Measurements from ENCODE around the gene LZTFL1. TPM values are rescaled to one million over a fixed set of nuclear protein-coding genes. Genes with fewer than 3 reads are reported as not detected.

Gene LZTFL1
- total and polyA plus RNA-seq, 2 donors (not counting 3 experiments of a cell fraction or from before 2014, with no cell fraction given), result 18.2 to 26.1 TPM

- Histone ChIP-seq H3K27me3 (ENCODE audit: control insufficient read depth in 2 of 2, insufficient read depth in 2 of 2, low read length in 2 of 2) (peaks cover 5 to 8% of the 10 kb centered on the region in 2 experiments), H3K9ac (replicated peaks; ENCODE audit: extremely low read depth, insufficient read depth, low read length) (no peak overlapping the region), H4K20me1 (replicated peaks; ENCODE audit: control insufficient read depth, extremely low read depth, insufficient read depth, low read length) (no peaks in the 10 kb centered on the region), H3K4me2 (ENCODE audit: insufficient read depth, low read length) (no peak overlapping the region), H3K4me1 (ENCODE audit: control insufficient read depth, extremely low read depth, insufficient read depth, low read length) (no peaks in the 10 kb centered on the region), H3K4me3 (replicated peaks in 1 of 3; ENCODE audit: insufficient read depth in 1 of 3, low read depth in 1 of 3, low read length in 3 of 3) (no peak overlapping the region), H3K9me1 (replicated peaks; ENCODE audit: control insufficient read depth, extremely low read depth, insufficient read depth, low read length) (no peaks in the 10 kb centered on the region), H2AFZ (ENCODE audit: low read depth, low read length) (no peak overlapping the region), H3K27ac (ENCODE audit: insufficient read depth, low read depth, low read length) (no peak overlapping the region), H3K36me3 (ENCODE audit: control insufficient read depth in 2 of 2, extremely low read depth in 1 of 2, insufficient read depth in 2 of 2, low read length in 2 of 2) (no peaks in the 10 kb centered on the region), H3K9me3 (replicated peaks; ENCODE audit: control insufficient read depth, insufficient read depth, low read length) (no peaks in the 10 kb centered on the region), H3K79me2 (ENCODE audit: control insufficient read depth, insufficient read depth, low read length) (no peaks in the 10 kb centered on the region)
- TF ChIP-seq FOS (IDR thresholded peaks at IDR 0.05; ENCODE audit: borderline replicate concordance, insufficient read depth, low read length) (no peak), MYC (IDR thresholded peaks at IDR 0.05; ENCODE audit: low read depth, low read length) (no peak), POLR2AphosphoS5 (IDR thresholded peaks at IDR 0.05; ENCODE audit: insufficient read depth, low read depth, low read length) (no peak), CTCF (IDR thresholded peaks at IDR 0.05; ENCODE audit: extremely low read depth in 1 of 2, insufficient read depth in 1 of 2, low read depth in 1 of 2, low read length in 2 of 2) (no peak), POLR2A (IDR thresholded peaks at IDR 0.05; ENCODE audit: low read depth, low read length) (no peak), MAX (IDR thresholded peaks at IDR 0.05; ENCODE audit: insufficient read depth, insufficient read length) (no peak), EZH2 (IDR thresholded peaks at IDR 0.05; ENCODE audit: borderline replicate concordance, low read depth, low read length, severe bottlenecking) (no peak), JUN (IDR thresholded peaks at IDR 0.05; ENCODE audit: borderline replicate concordance, insufficient read depth, insufficient read length, low read depth) (no peak), GATA2 (IDR thresholded peaks at IDR 0.05; ENCODE audit: insufficient read depth, insufficient read length, low read depth, low read length) (no peak)
- POLR2A ChIA-PET, result no interaction called here
- DNase-seq (ENCODE audit: low read depth, low spot score) (no peak), FAIRE-seq (no peak)
- CTCF ChIA-PET, result no interaction called here
- BruUV-seq (replicated peaks), result no TSS peak
- dilution Hi-C loops (cut with MboI; ENCODE audit: extremely low pct_ligation_motif_present, low sequenced_read_pairs), result no loop called here
- intact Hi-C loops (cut with micrococcal nuclease), result no loop called here
Observed at GRCh38 chr3:45873638-45874037, 31.7 kb upstream of the LZTFL1 start.
